ENCODE results near the gene RUBCNL.

DNA sequence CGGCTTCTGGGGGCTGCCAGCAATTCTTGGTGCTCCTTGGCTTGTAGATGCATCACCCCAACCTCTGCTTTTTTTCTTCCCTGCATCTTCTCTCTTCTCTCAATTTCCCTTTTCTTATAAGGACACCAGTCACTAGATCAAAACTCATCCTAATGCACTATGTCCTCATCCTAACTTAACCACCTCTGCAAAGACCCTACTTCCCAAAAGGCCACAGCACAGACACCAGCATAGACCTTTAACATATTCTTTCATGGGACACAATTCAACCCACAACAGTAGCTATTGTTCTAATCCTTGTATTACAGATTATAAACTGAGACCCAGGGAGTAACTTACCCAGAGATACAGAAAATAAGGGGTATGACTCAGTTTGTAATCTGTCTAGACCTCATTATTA, 47.0 kb downstream of the RUBCNL start:
- TF ChIP-seq POLR2AphosphoS5 (IDR thresholded peaks at IDR 0.05; ENCODE audit: low read depth): no peak
- TF ChIP-seq, protein P1, sequence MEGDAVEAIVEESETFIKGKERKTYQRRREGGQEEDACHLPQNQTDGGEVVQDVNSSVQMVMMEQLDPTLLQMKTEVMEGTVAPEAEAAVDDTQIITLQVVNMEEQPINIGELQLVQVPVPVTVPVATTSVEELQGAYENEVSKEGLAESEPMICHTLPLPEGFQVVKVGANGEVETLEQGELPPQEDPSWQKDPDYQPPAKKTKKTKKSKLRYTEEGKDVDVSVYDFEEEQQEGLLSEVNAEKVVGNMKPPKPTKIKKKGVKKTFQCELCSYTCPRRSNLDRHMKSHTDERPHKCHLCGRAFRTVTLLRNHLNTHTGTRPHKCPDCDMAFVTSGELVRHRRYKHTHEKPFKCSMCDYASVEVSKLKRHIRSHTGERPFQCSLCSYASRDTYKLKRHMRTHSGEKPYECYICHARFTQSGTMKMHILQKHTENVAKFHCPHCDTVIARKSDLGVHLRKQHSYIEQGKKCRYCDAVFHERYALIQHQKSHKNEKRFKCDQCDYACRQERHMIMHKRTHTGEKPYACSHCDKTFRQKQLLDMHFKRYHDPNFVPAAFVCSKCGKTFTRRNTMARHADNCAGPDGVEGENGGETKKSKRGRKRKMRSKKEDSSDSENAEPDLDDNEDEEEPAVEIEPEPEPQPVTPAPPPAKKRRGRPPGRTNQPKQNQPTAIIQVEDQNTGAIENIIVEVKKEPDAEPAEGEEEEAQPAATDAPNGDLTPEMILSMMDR (conservative IDR thresholded peaks at IDR 0.05; ENCODE audit: low read depth in 2 of 2): no peak
- TF ChIP-seq JUNB (IDR thresholded peaks at IDR 0.05; ENCODE audit: unreplicated experiment): no peak
